ENCODE data around the gene LOXHD1. TPM values are rescaled to one million over a fixed set of nuclear protein-coding genes. Genes with fewer than 3 reads are reported as not detected.

LOXHD1 gene
- total RNA-seq, 1 experiment from 2014 or later: 25.5 TPM

GRCh38 chr18:46547520-46547919 is 109.5 kb downstream of the LOXHD1 start:
- Histone ChIP-seq H3K27me3 (replicated peaks; ENCODE audit: insufficient read depth, low read depth, low read length, poor library complexity) (no peaks in the 10 kb centered on the region), H3K4me1 (ENCODE audit: insufficient read depth, low read length, poor library complexity, severe bottlenecking) (no peaks in the 10 kb centered on the region), H3K36me3 (ENCODE audit: insufficient read depth, low read length, poor library complexity, severe bottlenecking) (peaks cover 3% of the 10 kb centered on the region), H3K9me3 (ENCODE audit: low read depth, low read length, poor library complexity, severe bottlenecking) (no peaks in the 10 kb centered on the region), H3K4me3 (ENCODE audit: low read depth, low read length, poor library complexity, severe bottlenecking) (no peak overlapping the region), H3K27ac (ENCODE audit: low read depth, low read length, poor library complexity, severe bottlenecking) (no peak overlapping the region)
- BruUV-seq (replicated peaks): no TSS peak
- intact Hi-C loops (cut with micrococcal nuclease; ENCODE audit: unreplicated experiment): no loop called here
- TF ChIP-seq CTCF (conservative IDR thresholded peaks at IDR 0.05; ENCODE audit: low read depth, low read length) (no peak), EZH2 (IDR thresholded peaks at IDR 0.05; ENCODE audit: borderline replicate concordance, low read depth, low read length, poor library complexity, severe bottlenecking) (no peak)
- no peak for DNase-seq (ENCODE audit: low spot score)
- ChIA-PET CTCF (no interaction called here), POLR2A (ENCODE audit: low non-redundant PET) (no interaction called here)

GRCh38 chr18:46546111-46546640 is 110.8 kb downstream of the LOXHD1 start:
- H3K27ac ChIP-seq (ENCODE audit: low read depth, low read length, poor library complexity, severe bottlenecking): no peak overlapping the region
- CTCF ChIA-PET: no interaction called here
- TF ChIP-seq EZH2 (IDR thresholded peaks at IDR 0.05; ENCODE audit: borderline replicate concordance, low read depth, low read length, poor library complexity, severe bottlenecking): no peak
- POLR2A ChIA-PET (ENCODE audit: low non-redundant PET): no interaction called here
- no peak for DNase-seq (ENCODE audit: low spot score)
- no peaks in the 10 kb centered on the region for H3K9me3 ChIP-seq (ENCODE audit: low read depth, low read length, poor library complexity, severe bottlenecking)
- H3K27me3 ChIP-seq (replicated peaks; ENCODE audit: insufficient read depth, low read depth, low read length, poor library complexity): no peaks in the 10 kb centered on the region
- intact Hi-C loops (cut with micrococcal nuclease; ENCODE audit: unreplicated experiment): no loop called here
- H3K4me1 ChIP-seq (ENCODE audit: insufficient read depth, low read length, poor library complexity, severe bottlenecking): no peaks in the 10 kb centered on the region
- BruUV-seq (replicated peaks): no TSS peak
- peaks cover 7% of the 10 kb centered on the region for H3K36me3 ChIP-seq (ENCODE audit: insufficient read depth, low read length, poor library complexity, severe bottlenecking)
- H3K4me3 ChIP-seq (ENCODE audit: low read depth, low read length, poor library complexity, severe bottlenecking): no peak overlapping the region

GRCh38 chr18:46542545-46542944 is 114.5 kb downstream of the LOXHD1 start:
- no peak overlapping the region for H3K27ac ChIP-seq (ENCODE audit: low read depth, low read length, poor library complexity, severe bottlenecking)
- TF ChIP-seq EZH2 (IDR thresholded peaks at IDR 0.05; ENCODE audit: borderline replicate concordance, low read depth, low read length, poor library complexity, severe bottlenecking) (no peak), CTCF (conservative IDR thresholded peaks at IDR 0.05; ENCODE audit: low read depth, low read length) (no peak)
- H3K4me1 ChIP-seq (ENCODE audit: insufficient read depth, low read length, poor library complexity, severe bottlenecking): no peaks in the 10 kb centered on the region
- H3K9me3 ChIP-seq (ENCODE audit: low read depth, low read length, poor library complexity, severe bottlenecking): no peaks in the 10 kb centered on the region
- no TSS peak for BruUV-seq (replicated peaks)
- no peak overlapping the region for H3K4me3 ChIP-seq (ENCODE audit: low read depth, low read length, poor library complexity, severe bottlenecking)
- peaks cover 7% of the 10 kb centered on the region for H3K36me3 ChIP-seq (ENCODE audit: insufficient read depth, low read length, poor library complexity, severe bottlenecking)
- ChIA-PET POLR2A (ENCODE audit: low non-redundant PET) (no interaction called here), CTCF (no interaction called here)
- peak; percentile 22 for DNase-seq (ENCODE audit: low spot score)
- H3K27me3 ChIP-seq (replicated peaks; ENCODE audit: insufficient read depth, low read depth, low read length, poor library complexity): no peaks in the 10 kb centered on the region
- intact Hi-C loops (cut with micrococcal nuclease; ENCODE audit: unreplicated experiment): no loop called here

GRCh38 chr18:46541626-46542189 is 115.3 kb downstream of the LOXHD1 start:
- ChIA-PET CTCF (no interaction called here), POLR2A (ENCODE audit: low non-redundant PET) (no interaction called here)
- no TSS peak for BruUV-seq (replicated peaks)
- H3K9me3 ChIP-seq (ENCODE audit: low read depth, low read length, poor library complexity, severe bottlenecking): no peaks in the 10 kb centered on the region
- no peak overlapping the region for H3K4me3 ChIP-seq (ENCODE audit: low read depth, low read length, poor library complexity, severe bottlenecking)
- intact Hi-C loops (cut with micrococcal nuclease; ENCODE audit: unreplicated experiment): no loop called here
- H3K27ac ChIP-seq (ENCODE audit: low read depth, low read length, poor library complexity, severe bottlenecking): no peak overlapping the region
- no peaks in the 10 kb centered on the region for H3K27me3 ChIP-seq (replicated peaks; ENCODE audit: insufficient read depth, low read depth, low read length, poor library complexity)
- H3K4me1 ChIP-seq (ENCODE audit: insufficient read depth, low read length, poor library complexity, severe bottlenecking): no peaks in the 10 kb centered on the region
- no peak for DNase-seq (ENCODE audit: low spot score)
- H3K36me3 ChIP-seq (ENCODE audit: insufficient read depth, low read length, poor library complexity, severe bottlenecking): peaks cover 7% of the 10 kb centered on the region
- TF ChIP-seq EZH2 (IDR thresholded peaks at IDR 0.05; ENCODE audit: borderline replicate concordance, low read depth, low read length, poor library complexity, severe bottlenecking): no peak
- TF ChIP-seq CTCF (conservative IDR thresholded peaks at IDR 0.05; ENCODE audit: low read depth, low read length): no peak
